GM23338 (cell line): ENCODE results near the gene BCR. TPM values are rescaled to one million over a fixed set of nuclear protein-coding genes. Genes with fewer than 3 reads are reported as not detected.

ENCODE experiments used
- ATAC-seq: fragments of 200-7000 bp; cut with Tn5 transposase; 3 replicates; pipeline ENCODE4 v1.9.1; 2020
- DNase-seq: peaks from one replicate; pipeline ENCODE4 v3.0.0-alpha.2; 2015; ENCODE audit warnings: low spot score
- H2AFZ ChIP-seq: fragments of 200-600 bp; sonication (generic); 2 replicates; pipeline ENCODE4 v1.8.0; 2016; ENCODE audit warnings: antibody characterized with exemption, mild to moderate bottlenecking, moderate library complexity
- H3F3A ChIP-seq: fragments of 200-600 bp; sonication (generic); replicated peaks from 2 replicates; pipeline ENCODE4 v1.8.0; 2017; ENCODE audit warnings: antibody characterized with exemption, mixed run types, low read depth
- H3K27ac ChIP-seq: fragments of 200-600 bp; sonication (generic); 2 replicates; pipeline ENCODE4 v1.6.1; 2016; ENCODE audit warnings: low read depth
- H3K27me3 ChIP-seq: fragments of 200-600 bp; sonication (generic); 2 replicates; pipeline ENCODE4 v1.8.0; 2016; ENCODE audit warnings: mild to moderate bottlenecking, mixed run types, moderate library complexity; ENCODE audit not compliant: insufficient read depth
- H3K36me3 ChIP-seq: fragments of 200-600 bp; sonication (generic); 2 replicates; pipeline ENCODE4 v1.8.0; 2016; ENCODE audit warnings: mild to moderate bottlenecking; ENCODE audit not compliant: insufficient read depth
- H3K4me1 ChIP-seq: fragments of 200-600 bp; sonication (generic); 2 replicates; pipeline ENCODE4 v1.8.0; 2016; ENCODE audit warnings: mild to moderate bottlenecking, moderate library complexity; ENCODE audit not compliant: insufficient read depth
- H3K4me2 ChIP-seq: fragments of 200-600 bp; sonication (generic); 2 replicates; pipeline ENCODE4 v1.7.1; 2017; ENCODE audit warnings: mixed run types
- H3K4me3 ChIP-seq: fragments of 200-600 bp; sonication (generic); 2 replicates; pipeline ENCODE4 v1.6.1; 2016; ENCODE audit warnings: mixed run types
- H3K79me2 ChIP-seq: fragments of 200-600 bp; sonication (generic); replicated peaks from 2 replicates; pipeline ENCODE4 v1.8.0; 2017; ENCODE audit warnings: mild to moderate bottlenecking; ENCODE audit not compliant: insufficient read depth
- H3K9me2 ChIP-seq: fragments of 200-600 bp; sonication (generic); 2 replicates; pipeline ENCODE4 v1.8.0; 2017; ENCODE audit not compliant: insufficient read depth
- H4K20me1 ChIP-seq: fragments of 200-600 bp; sonication (generic); replicated peaks from 2 replicates; pipeline ENCODE4 v1.8.0; 2017; ENCODE audit warnings: mild to moderate bottlenecking; ENCODE audit not compliant: insufficient read depth
- H3K27ac Mint-ChIP-seq: 2 replicates; pipeline ENCODE4 v1.8.0; 2020; ENCODE audit warnings: inconsistent platforms, mild to moderate bottlenecking, moderate library complexity, mixed read lengths
- H3K27me3 Mint-ChIP-seq: 3 replicates; pipeline ENCODE4 v1.8.0; 2022; ENCODE audit warnings: low read depth, mild to moderate bottlenecking, moderate library complexity, mixed read lengths, inconsistent platforms; ENCODE audit not compliant: insufficient read depth, poor library complexity
- H3K36me3 Mint-ChIP-seq: 3 replicates; pipeline ENCODE4 v1.8.0; 2021; ENCODE audit warnings: low read depth, mild to moderate bottlenecking, inconsistent platforms, moderate library complexity, mixed read lengths
- H3K4me1 Mint-ChIP-seq: 3 replicates; pipeline ENCODE4 v1.8.0; 2020; ENCODE audit warnings: mild to moderate bottlenecking, inconsistent platforms, mixed read lengths
- H3K4me3 Mint-ChIP-seq: 3 replicates; pipeline ENCODE4 v1.8.0; 2021; ENCODE audit warnings: moderate library complexity, mild to moderate bottlenecking, inconsistent platforms, mixed read lengths
- H3K9me3 Mint-ChIP-seq: 3 replicates; pipeline ENCODE4 v1.8.0; 2020; ENCODE audit warnings: moderate library complexity, mild to moderate bottlenecking, inconsistent platforms, mixed read lengths
- CTCF ChIP-seq, 2 experiments: fragments of 200-600 bp in 1 of 2; sonication (generic) in 1 of 2; conservative IDR thresholded peaks; 2 replicates each; pipeline versions ENCODE4 v1.5.1 to v1.6.1; 2016 to 2017; ENCODE audit warnings: antibody characterized with exemption in 2 of 2, low read depth in 2 of 2, mild to moderate bottlenecking in 2 of 2, moderate library complexity in 1 of 2
- ETS1 ChIP-seq: IDR thresholded peaks from 2 replicates; pipeline ENCODE4 v1.6.1; 2016; ENCODE audit warnings: antibody characterized with exemption
- JUNB ChIP-seq: IDR thresholded peaks from one replicate; pipeline ENCODE4 v1.6.1; 2016; ENCODE audit warnings: antibody characterized with exemption; ENCODE audit not compliant: unreplicated experiment
- NANOG ChIP-seq: IDR thresholded peaks from 2 replicates; pipeline ENCODE4 v1.6.1; 2016; ENCODE audit warnings: antibody characterized with exemption, borderline replicate concordance
- REST ChIP-seq: IDR thresholded peaks from one replicate; pipeline ENCODE4 v1.6.1; 2018; ENCODE audit warnings: antibody characterized with exemption; ENCODE audit not compliant: unreplicated experiment
- ZNF114 ChIP-seq: fragments of 250-450 bp; sonication (Bioruptor Pico); IDR thresholded peaks from 2 replicates; pipeline ENCODE4 v1.5.0; 2020; ENCODE audit warnings: mild to moderate bottlenecking, moderate library complexity
- ZNF331 ChIP-seq: fragments of 250-450 bp; sonication (Bioruptor Pico); IDR thresholded peaks from 2 replicates; pipeline ENCODE4 v1.5.0; 2020; ENCODE audit warnings: low read depth, mild to moderate bottlenecking, moderate library complexity
- polyA plus RNA-seq: library from polyadenylated mRNA; unstranded; fragments of >200 nt; fragmentation: Nextera tagmentation; extraction: Ambion mirVana; gene quantifications from 2 replicates; pipeline ENCODE4 v1.2.1, GENCODE V29; 2016
- total RNA-seq: library from RNA; depleted of rRNA; stranded (reverse); fragments of >200 nt; shearing (Covaris generic); gene quantifications from 2 replicates; pipeline ENCODE4 v1.2.3, GENCODE V29; 2014

BCR gene
- total and polyA plus RNA-seq, 2 experiments from 2014 or later, result 17.7 to 121 TPM

GRCh38 chr22:23157560-23158515, 22.5 kb upstream of the BCR start:
- Histone ChIP-seq H3K4me3 (no peak overlapping the region), H3K4me1 (peaks cover 6% of the 10 kb centered on the region), H3K27ac (no peak overlapping the region), H4K20me1 (no peaks in the 10 kb centered on the region), H3K27me3 (no peaks in the 10 kb centered on the region), H3K36me3 (no peaks in the 10 kb centered on the region), H3K4me2 (no peak overlapping the region), H2AFZ (no peak overlapping the region), H3F3A (no peaks in the 10 kb centered on the region), H3K79me2 (no peaks in the 10 kb centered on the region), H3K9me2 (no peaks in the 10 kb centered on the region)
- Mint-ChIP-seq H3K27me3 (peaks cover 22% of the 10 kb centered on the region), H3K4me1 (peaks cover 29% of the 10 kb centered on the region), H3K9me3 (no peaks in the 10 kb centered on the region; the same call in 2 of the 3 replicates), H3K4me3 (no peak overlapping the region), H3K36me3 (no peaks in the 10 kb centered on the region), H3K27ac (no peak overlapping the region)
- no peak for TF ChIP-seq ETS1
- TF ChIP-seq NANOG, result no peak
- TF ChIP-seq ZNF114, result no peak
- no peak for TF ChIP-seq CTCF (conservative IDR thresholded peaks at IDR 0.05; ENCODE audit: low read depth in 2 of 2)
- no peak for TF ChIP-seq ZNF331 (CRISPR knock-in tag)
- TF ChIP-seq JUNB, result no peak
- ATAC-seq (no peak), DNase-seq (no peak)

- no peak for ATAC-seq
- DNase-seq, result no peak
- TF ChIP-seq NANOG, result no peak
- no peak for TF ChIP-seq CTCF (conservative IDR thresholded peaks at IDR 0.05; ENCODE audit: low read depth in 2 of 2)
- no peak for TF ChIP-seq JUNB
- TF ChIP-seq REST, result no peak
- TF ChIP-seq ETS1, result no peak
Observed at GRCh38 chr22:23158516-23159290, 21.6 kb upstream of the BCR start.

More at GRCh38 chr22:23158516-23159290, 21.6 kb upstream of the BCR start:
- Mint-ChIP-seq H3K4me1 (peaks cover 28% of the 10 kb centered on the region), H3K27me3 (peaks cover 18% of the 10 kb centered on the region), H3K4me3 (no peak overlapping the region), H3K36me3 (no peaks in the 10 kb centered on the region), H3K9me3 (no peaks in the 10 kb centered on the region; the same call in 2 of the 3 replicates), H3K27ac (no peak overlapping the region)
- Histone ChIP-seq H3K4me3 (no peak overlapping the region), H3K4me2 (no peak overlapping the region), H2AFZ (no peak overlapping the region), H3K9me2 (no peaks in the 10 kb centered on the region), H3F3A (no peaks in the 10 kb centered on the region), H3K27ac (no peak overlapping the region), H4K20me1 (no peaks in the 10 kb centered on the region), H3K79me2 (no peaks in the 10 kb centered on the region), H3K4me1 (peaks cover 6% of the 10 kb centered on the region), H3K27me3 (no peaks in the 10 kb centered on the region), H3K36me3 (no peaks in the 10 kb centered on the region)
